Activated CD8-positive, alpha-beta memory T cell treated with anti-CD3 and anti-CD28 coated beads, Interleukin-2, amount 50 U/mL, for 1 hour (primary cell): ENCODE measurements around the gene C5orf63.
A peak's percentile ranks its signal among the peaks of the same experiment; 100 is the strongest.
"Not testable (repeated sequence)": the region's sequence is repeated elsewhere in the genome, so short reads cannot be mapped to it uniquely, and the experiment has no call there.

Experiments
- DNase-seq: peaks from one replicate; pipeline ENCODE4 v3.0.0-alpha.2; 2020; ENCODE audit errors: extremely low read depth

C5orf63 gene

GRCh38 chr5:127031147-127031862 is 42.0 kb downstream of the C5orf63 start:
- no peak for DNase-seq

- peak; percentile 72 for DNase-seq
These were observed 42.8 kb downstream of the C5orf63 start, which contains the start of gene MARCHF3 for GRCh38 chr5:127030259-127031146. Gene MARCHF3 (minus strand): TSS chr5:127030558. CDS start chr5:126918171, 112,387 bp downstream.

GRCh38 chr5:127029581-127030258 is 43.6 kb downstream of the C5orf63 start:
- no peak for DNase-seq

- no peak for DNase-seq
These were observed 44.4 kb downstream of the C5orf63 start for GRCh38 chr5:127028822-127029457.

GRCh38 chr5:127027539-127027938 is 45.8 kb downstream of the C5orf63 start:
- DNase-seq, result no peak

- DNase-seq, result no peak
These were observed 47.1 kb downstream of the C5orf63 start for GRCh38 chr5:127026166-127026565.

GRCh38 chr5:127025467-127025866 is 47.8 kb downstream of the C5orf63 start:
- no peak for DNase-seq

GRCh38 chr5:127024821-127025220 is 48.5 kb downstream of the C5orf63 start:
- DNase-seq, result no peak

- not testable (repeated sequence) for DNase-seq
These were observed 49.6 kb downstream of the C5orf63 start for GRCh38 chr5:127023552-127024191.

GRCh38 chr5:127022846-127023245 is 50.5 kb downstream of the C5orf63 start:
- no peak for DNase-seq

- DNase-seq, result no peak
These were observed 53.4 kb downstream of the C5orf63 start for GRCh38 chr5:127019928-127020327.

- not testable (repeated sequence) for DNase-seq
These were observed 56.6 kb downstream of the C5orf63 start for GRCh38 chr5:127016722-127017121.

GRCh38 chr5:127015716-127016115 is 57.6 kb downstream of the C5orf63 start:
- no peak for DNase-seq

GRCh38 chr5:127014573-127014972 is 58.7 kb downstream of the C5orf63 start:
- DNase-seq, result no peak

- no peak for DNase-seq
These were observed 59.9 kb downstream of the C5orf63 start for GRCh38 chr5:127013407-127013806.

GRCh38 chr5:127012916-127013315 is 60.4 kb downstream of the C5orf63 start:
- DNase-seq, result no peak

- no peak for DNase-seq
These were observed 61.2 kb downstream of the C5orf63 start for GRCh38 chr5:127011961-127012644.

GRCh38 chr5:127011153-127011552 is 62.1 kb downstream of the C5orf63 start:
- DNase-seq, result no peak

GRCh38 chr5:127010362-127010761 is 62.9 kb downstream of the C5orf63 start:
- DNase-seq, result no peak

GRCh38 chr5:127009784-127010183 is 63.5 kb downstream of the C5orf63 start:
- no peak for DNase-seq
